Loucy (cell line): ENCODE data around the gene GPC2.

Experiments used
- EZH2phosphoT487 ChIP-seq: fragments of 200-600 bp; IDR thresholded peaks from 2 replicates; pipeline ENCODE4 v1.6.1; 2018; ENCODE audit warnings: antibody characterized with exemption, mild to moderate bottlenecking, moderate library complexity, borderline replicate concordance
- TF ChIP-seq, protein P1 (sequence below): fragments of 200-600 bp; sonication (generic); conservative IDR thresholded peaks from 2 replicates; pipeline ENCODE4 v1.5.1; 2014; ENCODE audit warnings: mild to moderate bottlenecking, antibody characterized with exemption, low read length

DNA sequence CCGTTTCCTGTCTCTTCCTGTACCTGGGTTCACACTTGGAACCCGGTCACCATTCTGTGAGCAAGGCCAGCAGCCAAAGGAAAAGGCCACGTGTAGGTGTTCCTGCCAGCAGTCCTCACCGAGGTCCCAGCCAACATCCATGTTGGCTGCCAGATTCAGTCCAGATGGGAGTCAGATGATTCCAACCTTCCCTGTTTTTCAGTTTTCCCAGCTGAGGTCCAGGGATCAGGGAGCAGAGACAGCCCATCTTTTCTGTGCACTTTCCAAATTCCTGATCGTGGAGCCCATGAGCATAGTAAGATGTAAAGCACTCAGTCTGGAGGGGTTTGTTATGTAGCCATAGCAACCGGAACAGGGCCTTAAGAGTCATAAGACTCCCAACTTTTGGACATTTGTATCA, 38.7 kb upstream of the GPC2 start:
- TF ChIP-seq, protein P1, sequence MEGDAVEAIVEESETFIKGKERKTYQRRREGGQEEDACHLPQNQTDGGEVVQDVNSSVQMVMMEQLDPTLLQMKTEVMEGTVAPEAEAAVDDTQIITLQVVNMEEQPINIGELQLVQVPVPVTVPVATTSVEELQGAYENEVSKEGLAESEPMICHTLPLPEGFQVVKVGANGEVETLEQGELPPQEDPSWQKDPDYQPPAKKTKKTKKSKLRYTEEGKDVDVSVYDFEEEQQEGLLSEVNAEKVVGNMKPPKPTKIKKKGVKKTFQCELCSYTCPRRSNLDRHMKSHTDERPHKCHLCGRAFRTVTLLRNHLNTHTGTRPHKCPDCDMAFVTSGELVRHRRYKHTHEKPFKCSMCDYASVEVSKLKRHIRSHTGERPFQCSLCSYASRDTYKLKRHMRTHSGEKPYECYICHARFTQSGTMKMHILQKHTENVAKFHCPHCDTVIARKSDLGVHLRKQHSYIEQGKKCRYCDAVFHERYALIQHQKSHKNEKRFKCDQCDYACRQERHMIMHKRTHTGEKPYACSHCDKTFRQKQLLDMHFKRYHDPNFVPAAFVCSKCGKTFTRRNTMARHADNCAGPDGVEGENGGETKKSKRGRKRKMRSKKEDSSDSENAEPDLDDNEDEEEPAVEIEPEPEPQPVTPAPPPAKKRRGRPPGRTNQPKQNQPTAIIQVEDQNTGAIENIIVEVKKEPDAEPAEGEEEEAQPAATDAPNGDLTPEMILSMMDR: no peak
- no peak for TF ChIP-seq EZH2phosphoT487
